HG02870 (cell line): ENCODE measurements around the gene MEIKIN.

Experiments used
- ATAC-seq: cut with Tn5 transposase; IDR thresholded peaks from one replicate; pipeline ENCODE4 v1.9.1; 2021; ENCODE audit warnings: mild to moderate bottlenecking, moderate library complexity; ENCODE audit not compliant: unreplicated experiment

MEIKIN gene, protein sequence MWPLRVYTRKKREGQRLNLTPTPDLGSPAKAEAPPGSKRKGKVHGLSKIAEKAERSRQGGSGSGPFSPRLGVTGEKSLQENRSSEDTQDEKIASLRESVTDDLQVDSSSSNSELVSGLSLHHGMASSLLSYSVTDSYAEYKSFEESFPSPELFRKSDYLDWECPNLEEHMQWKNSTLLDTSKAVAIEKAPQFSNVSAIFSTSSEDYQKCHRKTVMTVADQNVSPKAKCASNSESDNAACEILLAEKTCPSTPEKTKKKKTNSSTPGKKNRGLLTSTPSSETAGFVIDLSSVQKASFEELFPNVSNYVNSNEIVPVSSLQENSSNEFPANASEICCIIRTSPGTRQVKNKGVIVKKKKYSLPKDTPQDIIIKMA

DNA sequence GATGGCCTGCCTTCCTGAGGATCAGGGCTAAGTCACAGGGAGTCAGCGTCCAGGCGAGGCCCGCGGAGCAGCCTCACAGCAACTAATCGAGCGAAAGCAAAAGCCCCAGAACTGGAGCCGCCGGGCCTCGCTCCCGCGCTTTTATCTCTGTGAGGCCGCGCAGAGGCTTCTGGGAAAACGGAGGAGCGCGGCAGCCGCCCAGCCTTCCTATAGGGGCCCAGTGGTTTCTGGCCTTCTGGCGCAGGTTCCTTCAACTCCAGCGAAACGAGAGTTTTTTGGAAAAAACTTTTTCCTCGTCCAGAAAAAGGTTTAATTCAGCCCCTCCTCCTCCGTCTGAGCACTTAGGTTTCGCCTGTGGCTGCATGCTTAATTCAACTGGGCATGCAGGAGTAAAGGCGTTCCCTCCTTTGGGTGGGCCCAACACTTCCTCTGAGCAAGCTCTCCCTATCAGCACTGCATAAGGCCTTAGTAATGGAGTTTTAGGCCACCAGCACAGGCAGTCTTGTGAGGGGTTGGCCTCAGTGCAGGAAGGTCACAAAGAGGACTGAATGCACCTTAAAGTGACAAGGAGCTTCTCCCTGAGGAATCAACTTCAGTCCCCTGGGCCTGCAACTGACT, at the start of gene MEIKIN:
MEIKIN (minus strand) TSS at position 113 of the 618 bp plus-strand sequence. CDS start 158 bp downstream, outside the sequence.
- ATAC-seq: no peak

DNA sequence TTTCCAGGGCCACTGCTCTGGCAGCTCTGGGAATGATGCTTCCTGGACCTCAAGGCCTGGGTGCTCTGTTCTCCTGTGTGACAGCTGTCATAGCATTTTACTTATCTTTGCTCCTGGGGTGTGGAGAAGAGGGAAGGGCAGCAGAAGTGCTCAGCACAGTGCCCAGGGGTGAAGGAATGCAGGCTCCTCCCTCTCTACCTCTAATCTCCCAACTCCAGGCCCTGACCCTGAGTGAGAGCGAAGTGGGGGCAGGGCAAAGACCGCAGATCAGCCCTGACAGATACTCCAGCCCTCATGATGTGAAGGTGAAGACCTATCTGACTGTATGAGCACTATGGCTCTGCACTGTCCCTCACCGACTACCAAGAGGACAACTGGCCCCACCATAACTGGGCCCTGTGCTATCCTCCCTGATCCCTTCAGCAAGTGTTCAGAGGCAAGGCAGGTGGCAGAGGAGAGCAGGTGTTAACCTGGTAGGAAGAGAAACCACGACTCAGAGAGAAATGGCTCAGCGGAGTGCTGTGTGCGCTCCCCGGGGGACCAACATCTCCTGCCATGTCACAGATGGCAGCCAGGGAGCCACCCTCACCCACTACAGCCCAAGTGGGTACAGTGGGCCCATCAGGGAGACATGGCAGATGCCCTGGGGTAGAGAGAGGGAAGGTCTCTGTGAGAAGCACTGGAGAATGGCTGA, 49.2 kb upstream of the MEIKIN start:
- no peak for ATAC-seq

DNA sequence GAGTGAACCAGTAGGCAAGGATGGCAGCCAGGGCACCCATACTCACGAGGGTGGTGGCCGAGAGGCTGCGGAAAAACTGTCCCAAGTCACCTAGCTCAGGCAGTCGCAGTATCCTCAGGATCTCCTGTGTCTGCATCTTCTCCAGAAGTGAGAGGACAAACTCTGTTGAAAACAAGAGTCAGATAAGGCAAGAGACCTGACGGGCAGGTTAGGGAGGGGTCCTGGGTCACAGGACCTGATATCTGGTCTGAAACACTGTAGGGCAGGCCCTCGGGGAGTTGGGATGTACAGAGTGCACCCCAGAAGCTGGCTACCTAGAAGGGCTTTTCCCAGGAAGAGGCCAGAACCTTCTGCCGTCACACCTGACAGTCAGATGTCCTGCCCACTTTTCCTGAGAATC, 48.6 kb upstream of the MEIKIN start:
- ATAC-seq: no peak

DNA sequence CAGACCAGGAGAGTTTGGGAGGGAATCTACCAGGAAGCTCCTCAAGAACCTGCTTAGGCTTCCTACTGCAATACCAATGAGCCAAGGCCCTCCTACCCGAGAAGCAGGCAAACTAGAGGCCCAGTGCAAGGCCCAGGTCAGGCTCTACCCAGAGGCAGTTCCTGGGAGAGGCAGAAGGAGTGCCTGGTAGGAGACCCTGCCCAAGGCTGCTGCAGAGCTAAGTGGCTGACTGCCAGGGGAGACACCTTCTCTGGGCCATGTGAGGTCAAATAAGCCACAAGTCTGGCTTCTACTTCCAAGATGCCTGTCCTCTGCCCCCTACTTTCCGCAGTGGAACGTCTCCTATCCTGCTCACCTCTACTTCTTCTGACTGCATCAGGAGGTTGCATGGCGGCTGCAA, 48.2 kb upstream of the MEIKIN start:
- ATAC-seq: no peak

DNA sequence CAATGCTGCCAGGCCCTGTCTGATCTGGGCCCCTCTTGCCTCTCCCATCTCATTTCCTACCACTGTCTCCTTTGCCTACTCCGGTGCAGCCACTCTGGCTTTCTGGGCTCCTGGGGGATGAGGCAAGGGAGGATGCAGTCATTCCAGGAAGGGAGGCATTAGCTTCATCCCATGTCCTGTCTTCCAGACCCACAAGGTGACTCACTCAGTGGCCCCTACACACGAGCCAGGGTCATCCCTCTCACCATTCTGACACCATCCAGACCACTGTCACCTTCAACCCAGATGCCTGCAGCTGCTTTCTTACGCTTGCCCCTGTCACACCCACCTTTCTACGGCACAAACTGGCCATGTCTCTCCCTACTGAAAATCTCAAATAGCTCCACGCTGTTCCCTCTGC, 46.9 kb upstream of the MEIKIN start:
- no peak for ATAC-seq

DNA sequence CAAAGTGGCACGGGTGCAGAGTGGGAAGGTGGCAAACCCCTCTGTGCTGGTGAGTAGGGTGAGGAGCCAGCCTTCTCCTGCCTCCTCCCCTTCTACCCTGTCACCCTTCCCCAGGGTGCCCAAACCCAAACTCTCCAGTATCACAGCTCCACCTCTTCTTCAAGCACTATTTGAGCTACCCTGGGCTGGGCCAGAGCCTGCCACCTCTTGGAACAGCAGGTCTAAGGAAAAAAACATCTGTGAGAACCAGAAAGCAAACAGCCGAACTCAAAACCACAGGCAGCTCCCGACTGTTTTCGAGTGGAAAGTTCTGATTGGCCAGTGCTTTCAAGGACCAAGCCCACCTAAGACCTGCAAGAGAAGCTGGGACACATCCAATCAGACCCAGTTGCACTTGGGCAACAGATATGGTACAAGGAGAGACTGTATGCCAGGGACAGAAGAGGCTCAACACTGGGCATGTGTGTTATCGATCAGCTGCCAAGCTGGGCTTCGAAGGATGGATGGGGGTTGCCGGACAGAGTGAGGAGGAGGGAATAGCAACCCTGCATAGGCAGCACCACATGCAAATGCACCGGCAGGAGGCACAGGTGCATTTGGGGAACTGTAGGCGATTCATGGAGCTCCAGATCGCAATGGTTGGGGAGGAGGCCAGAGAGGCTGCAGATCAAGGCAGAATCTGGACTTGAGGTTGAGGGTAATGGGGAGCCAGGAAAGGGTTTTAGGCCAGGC, 46.3 kb upstream of the MEIKIN start:
- ATAC-seq: no peak

DNA sequence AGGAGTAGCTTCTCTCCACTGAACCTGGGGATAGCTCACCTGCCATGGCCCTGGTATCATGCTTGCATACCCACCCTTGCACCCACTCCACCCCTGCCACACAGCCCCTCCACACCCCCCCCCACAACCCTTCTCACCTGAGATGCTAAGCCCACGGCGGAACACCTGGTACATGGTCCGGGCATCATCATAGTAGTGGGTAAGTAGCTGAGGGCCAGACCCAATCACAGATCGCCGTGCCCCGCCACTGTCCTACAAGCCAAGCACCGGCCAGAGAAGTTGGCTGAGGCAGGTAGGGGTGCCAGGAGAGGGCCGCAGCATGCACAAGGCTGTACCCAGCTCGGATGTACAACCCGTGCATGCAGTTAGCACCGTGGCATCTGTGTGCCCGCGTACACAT, 45.3 kb upstream of the MEIKIN start:
- ATAC-seq: no peak

DNA sequence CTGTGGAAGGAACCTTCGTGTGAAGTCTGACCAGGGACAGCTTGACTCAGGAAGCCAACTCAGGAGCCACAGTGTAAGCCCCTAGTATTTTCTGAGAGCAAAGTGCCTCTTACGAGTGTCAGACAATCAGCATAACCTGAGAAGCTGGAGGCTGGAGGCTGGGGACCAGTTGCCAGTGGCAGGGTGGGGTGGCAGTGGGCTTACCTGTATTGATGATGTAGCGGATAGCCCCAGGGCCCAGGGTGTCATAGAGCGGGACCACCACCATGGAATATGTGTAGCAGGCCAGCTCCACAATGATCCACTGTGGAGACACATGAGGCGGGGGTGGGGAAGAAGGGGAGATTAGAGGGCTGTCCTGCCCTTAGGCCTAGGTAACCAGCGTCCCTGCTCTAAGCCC, 43.1 kb upstream of the MEIKIN start:
- ATAC-seq: no peak

DNA sequence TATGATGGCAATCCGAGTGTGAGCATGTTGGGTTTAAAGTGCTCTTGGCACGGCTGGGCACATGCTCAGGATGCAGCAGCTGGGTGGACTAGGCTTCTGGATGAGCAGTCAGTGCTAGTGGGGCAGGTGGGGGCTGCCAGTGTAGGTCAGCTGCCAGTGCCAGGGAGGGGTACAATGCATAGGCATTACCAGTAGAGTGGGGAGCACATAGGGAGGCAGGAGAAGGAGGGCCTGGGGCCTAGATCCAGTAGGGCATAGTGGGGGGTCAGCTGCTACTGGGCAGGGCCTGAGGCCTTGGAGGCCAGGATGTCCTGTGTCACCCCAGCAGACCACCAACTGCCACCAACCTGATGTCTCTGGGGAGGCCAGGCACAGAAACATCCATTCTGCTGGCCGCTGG, 41.8 kb upstream of the MEIKIN start:
- ATAC-seq: no peak

DNA sequence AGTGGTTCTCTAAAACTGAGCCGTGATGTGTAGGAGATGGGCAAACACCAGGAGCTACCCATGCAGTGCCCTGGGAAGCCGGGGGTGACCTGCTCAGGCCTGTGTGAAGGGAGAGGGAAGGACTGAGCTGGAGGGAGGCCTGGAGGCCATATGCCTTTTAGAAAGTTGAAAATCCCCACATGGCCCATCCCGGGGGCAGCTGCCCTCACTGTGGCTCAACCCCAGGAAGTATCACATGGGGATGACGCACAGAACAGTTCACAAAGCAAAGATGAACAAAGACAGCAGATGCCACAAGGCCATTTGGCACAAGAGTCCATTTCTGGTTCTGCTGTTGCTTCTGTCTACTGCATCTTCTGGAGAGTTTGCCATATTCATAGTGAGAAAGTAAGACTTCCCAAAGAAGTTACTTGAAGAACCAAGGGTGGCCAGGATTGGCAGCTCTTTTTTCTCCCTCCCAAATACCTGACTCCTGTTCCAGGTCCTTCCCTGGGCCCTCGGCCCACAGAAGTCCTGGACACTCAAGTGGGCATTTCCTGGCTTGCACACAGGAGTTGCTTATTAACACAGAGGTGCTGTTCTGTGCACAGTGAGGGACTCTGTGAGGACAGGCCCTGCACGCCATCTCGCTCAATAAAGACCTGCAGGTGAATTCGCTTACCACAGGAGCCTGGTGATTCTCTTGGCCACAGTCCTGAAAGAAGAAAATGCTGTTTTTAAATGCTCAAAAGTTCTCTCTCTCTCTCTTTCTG, 40.9 kb upstream of the MEIKIN start:
- no peak for ATAC-seq

DNA sequence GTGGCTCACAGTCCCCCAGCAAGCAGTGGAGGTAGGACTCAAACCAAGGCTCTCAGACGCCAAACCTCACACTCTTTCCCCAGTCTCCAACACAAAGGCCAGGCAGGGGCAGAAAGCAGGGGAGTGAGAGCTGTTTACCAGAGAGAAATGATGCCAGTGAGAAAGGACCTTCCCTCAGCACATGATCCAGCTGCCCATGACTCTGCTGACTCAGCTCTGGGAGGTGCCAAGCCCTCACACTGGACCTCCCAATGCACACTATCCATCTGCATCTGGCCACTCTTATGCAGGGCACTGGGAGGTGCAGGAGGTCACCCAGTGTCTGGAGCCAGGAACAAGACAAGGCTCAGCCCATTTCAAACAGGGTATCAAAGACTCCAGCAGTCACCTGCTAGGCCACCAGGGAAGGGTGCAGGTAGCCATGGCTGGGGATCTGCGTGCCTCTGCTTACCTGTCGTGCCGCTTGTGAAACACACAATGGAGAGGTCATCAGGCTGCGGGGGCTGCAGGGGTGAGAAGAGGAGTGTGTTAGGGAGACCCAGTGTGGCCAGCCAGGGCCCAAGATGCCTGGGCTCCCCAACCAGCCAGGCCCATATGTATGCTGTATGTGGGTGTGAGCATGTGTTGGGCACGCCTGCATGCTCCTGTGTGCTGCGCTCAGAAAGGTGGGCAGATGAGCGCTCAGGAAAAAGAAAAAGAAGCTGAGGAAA, 39.6 kb upstream of the MEIKIN start:
- ATAC-seq: no peak

DNA sequence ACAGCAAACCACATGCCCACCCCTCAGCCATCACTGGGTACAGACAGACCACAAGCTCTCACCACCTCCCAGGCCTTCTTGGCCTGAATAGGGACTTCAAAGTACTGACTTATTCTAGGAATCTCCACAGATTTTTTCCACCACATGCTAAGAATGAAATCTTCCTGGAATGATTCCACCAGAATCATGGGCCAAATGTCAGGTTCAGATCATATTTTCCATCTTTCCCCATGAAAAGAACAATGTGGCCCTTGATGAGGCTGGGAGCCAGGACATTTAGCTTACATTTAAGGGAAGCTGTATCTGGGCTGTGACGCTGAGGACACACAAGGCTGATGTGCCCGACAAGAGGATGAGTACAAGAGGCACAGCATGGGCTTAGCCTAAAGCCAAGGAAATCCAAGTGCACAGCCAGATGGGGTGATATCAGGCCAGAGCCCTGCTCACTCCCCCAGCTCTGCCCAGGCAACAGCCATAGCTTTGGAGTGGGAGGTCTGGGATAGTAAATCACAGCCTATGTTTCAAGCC, 37.8 kb upstream of the MEIKIN start:
- no peak for ATAC-seq

DNA sequence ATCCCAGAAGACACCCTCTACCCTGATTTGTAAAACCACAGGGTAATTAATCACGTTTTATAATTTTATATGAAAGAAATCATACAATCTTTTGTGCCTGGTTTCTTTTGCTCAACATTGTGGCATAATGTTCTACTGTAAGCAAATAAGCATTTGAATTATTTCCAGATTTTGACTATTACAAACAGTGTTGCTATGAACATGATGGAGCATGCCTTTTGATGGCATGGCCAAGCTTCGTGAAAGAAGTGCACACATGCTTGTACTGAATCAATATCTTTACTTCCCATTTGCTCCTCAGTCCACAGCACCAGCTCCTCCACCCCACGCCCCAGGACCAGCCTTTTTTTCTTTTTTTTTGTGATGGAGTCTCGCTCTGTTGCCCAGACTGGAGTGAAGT, 36.1 kb upstream of the MEIKIN start:
- ATAC-seq: no peak

DNA sequence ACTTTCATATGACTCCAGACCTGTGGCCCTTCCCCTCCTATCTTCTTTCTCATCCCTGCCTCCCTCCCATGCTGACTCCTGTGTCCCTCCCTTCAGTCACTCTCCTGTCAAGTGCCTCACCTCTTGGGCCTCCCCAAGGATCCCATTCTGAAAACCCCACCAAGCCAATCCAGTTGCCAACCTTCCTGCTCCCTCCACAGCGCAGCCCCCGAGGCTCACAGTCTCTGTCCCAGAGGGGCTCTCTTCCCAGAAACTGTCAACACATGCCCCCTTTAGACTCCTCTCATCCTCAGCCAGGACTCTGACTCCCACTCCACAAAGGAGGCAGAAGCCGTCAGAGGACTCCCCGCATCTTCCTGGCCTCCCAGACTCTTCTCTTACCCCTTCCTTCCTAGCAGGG, 35.2 kb upstream of the MEIKIN start:
- no peak for ATAC-seq

DNA sequence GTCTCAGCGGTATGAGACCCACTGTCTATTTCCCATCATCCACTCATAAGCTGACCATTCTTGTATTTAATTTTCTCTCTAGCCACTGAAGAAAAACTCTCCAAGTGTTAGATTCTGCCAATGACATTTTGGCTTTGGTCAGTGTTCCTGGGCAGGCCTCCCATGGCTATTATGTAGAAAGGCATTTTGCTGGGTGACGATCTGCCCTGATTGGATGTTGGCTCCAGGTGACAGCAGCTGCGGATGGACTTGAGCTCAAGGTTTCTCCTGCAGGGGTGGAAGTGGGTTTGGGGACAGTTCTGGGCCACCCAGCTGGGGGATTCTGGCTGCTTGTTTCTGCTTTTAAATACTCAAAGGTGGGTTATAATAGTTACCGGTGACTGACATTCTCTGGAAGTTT, 34.4 kb upstream of the MEIKIN start:
- ATAC-seq: no peak

DNA sequence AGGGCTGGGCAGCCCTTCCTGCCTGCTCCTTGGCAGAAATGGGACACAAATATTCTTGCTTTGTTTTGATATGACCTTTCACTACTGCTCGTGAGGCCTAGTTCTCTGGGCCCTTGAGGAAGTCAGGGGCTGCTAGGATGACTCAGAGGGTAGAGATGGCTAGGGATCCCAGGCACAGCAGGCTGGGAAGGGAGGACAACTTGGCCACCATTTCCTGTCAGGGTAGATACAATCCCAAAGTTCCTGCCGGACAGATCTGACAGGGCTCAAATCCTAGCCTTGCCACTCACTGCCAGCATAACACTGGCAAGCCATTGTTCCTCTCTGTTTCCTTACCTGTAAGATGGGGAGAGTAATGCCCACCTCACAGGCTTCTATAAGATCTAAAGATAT, 31.7 kb upstream of the MEIKIN start:
- ATAC-seq: no peak

DNA sequence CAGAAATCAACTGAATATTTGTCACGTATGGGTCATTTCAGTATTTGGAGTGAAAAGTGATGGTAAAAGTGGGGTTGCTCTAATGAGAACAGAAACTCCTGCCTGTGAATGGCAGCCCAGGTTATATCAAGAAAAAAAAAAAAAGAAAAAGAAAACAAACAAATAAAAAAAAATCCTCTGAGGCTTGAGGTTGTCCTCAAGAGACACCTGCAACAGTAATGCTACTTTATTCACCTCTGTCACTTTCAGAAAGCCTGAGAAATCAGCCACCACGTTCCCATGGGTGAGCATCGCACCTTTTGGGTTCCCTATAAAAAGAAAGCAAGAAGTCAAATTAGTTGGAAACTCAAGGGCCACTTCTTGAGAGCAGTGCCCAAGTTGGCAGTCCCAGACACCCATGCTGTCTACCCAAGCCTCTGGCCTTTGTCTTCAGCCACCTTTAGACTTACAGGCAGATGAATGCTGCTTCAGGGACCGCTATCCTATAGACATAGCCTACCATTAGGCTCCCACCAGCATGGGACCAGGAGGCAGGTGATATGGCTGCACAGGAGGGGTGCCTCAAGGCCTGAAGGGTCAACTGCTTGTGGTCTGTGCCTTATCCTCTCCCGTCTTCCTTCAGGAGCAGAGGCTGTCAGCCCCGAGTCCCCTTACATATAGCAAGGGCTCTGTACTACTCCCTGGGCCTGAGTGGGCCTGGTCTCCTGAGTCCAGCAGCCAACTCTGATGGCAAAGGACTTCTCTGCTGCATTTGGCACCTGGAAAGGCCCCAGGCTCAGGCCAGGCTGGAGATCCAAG, 31.1 kb upstream of the MEIKIN start:
- no peak for ATAC-seq

DNA sequence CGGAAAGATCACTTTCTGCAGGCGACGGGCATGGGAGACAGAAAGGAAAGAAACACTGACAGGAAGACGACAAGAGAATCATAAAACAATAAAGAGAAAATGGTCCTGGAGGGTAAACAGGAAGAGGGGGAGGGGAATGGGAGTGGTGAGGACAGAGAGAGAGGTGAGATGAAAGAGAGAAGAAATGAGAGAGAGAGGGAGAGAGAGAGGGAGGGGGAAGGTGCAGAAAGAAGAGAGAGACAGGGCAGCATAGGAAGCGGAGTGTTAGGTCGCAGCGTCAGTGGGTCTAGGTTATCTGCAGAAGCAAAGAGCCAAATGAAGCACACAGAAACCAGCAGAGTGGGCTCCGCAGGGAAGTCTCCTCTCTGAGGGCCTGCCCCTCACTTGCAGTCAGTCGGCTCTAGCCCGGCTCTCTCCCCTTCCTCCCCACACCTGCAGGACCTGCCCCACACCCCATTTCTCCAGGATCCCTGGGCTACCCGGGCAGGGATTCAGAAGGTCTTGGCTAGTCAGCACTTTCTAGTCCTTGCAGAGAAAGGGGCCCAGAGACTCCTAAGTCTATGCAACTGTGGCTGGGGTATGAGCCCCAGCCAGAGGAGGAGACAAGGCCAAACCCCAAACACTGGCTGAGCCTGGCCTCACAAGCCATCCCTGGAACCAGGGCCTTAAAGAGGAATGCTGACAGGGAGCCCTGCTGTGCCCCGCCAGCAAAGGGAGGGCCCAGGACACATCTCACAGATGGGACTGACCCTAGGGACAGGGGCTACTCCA, 29.7 kb upstream of the MEIKIN start:
- no peak for ATAC-seq
